HepG2 (cell line): ENCODE measurements around the gene LAMA5. TPM values are rescaled to one million over a fixed set of nuclear protein-coding genes. Genes with fewer than 3 reads are reported as not detected.
A peak's percentile ranks its signal among the peaks of the same experiment; 100 is the strongest.

Experiments used
- AFF4 ChIP-seq: sonication (generic); formaldehyde crosslinking; IDR thresholded peaks from 2 replicates; pipeline ENCODE4 v1.4.0; 2020; ENCODE audit warnings: missing genetic modification reagents
- ARID2 ChIP-seq: sonication (generic); formaldehyde crosslinking; IDR thresholded peaks from 2 replicates; pipeline ENCODE4 v1.8.1; 2022; ENCODE audit warnings: mild to moderate bottlenecking, missing genetic modification reagents, borderline replicate concordance
- DNMT1 ChIP-seq: sonication (generic); formaldehyde crosslinking; IDR thresholded peaks from 2 replicates; pipeline ENCODE4 v1.5.1; 2020; ENCODE audit warnings: mild to moderate bottlenecking, missing genetic modification reagents
- E2F5 ChIP-seq: sonication (generic); formaldehyde crosslinking; conservative IDR thresholded peaks from 2 replicates; pipeline ENCODE4 v1.4.0; 2020; ENCODE audit warnings: missing genetic modification reagents
- EED ChIP-seq: sonication (generic); formaldehyde crosslinking; IDR thresholded peaks from 2 replicates; pipeline ENCODE4 v1.5.0; 2020; ENCODE audit warnings: mild to moderate bottlenecking, missing genetic modification reagents
- FOXA1 ChIP-seq, 2 experiments: fragments of 450-650 bp in 1 of 2; sonication (generic) in 1 of 2; formaldehyde crosslinking in 1 of 2; IDR thresholded peaks; 2 replicates each; pipeline versions ENCODE4 v1.4.0 to v1.6.1; 2016 to 2020; ENCODE audit warnings: missing genetic modification reagents in 1 of 2
- HNF4A ChIP-seq: sonication (generic); formaldehyde crosslinking; IDR thresholded peaks from 2 replicates; pipeline ENCODE4 v1.4.0; 2020; ENCODE audit warnings: missing genetic modification reagents
- HOMEZ ChIP-seq: IDR thresholded peaks from 2 replicates; pipeline ENCODE4 v1.6.1; 2016; ENCODE audit warnings: low read depth
- IRF9 ChIP-seq: sonication (generic); formaldehyde crosslinking; IDR thresholded peaks from 2 replicates; pipeline ENCODE4 v1.8.0; 2022; ENCODE audit warnings: missing genetic modification reagents, mild to moderate bottlenecking, borderline replicate concordance
- ISX ChIP-seq: sonication (generic); formaldehyde crosslinking; conservative IDR thresholded peaks from 2 replicates; pipeline ENCODE4 v1.5.0; 2020; ENCODE audit warnings: missing genetic modification reagents
- RFX1 ChIP-seq: fragments of 450-650 bp; IDR thresholded peaks from 2 replicates; pipeline ENCODE4 v1.6.1; 2017
- SALL2 ChIP-seq: sonication (generic); formaldehyde crosslinking; IDR thresholded peaks from 2 replicates; pipeline ENCODE4 v1.8.1; 2023; ENCODE audit warnings: mild to moderate bottlenecking, missing genetic modification reagents, inconsistent platforms
- ZBTB34 ChIP-seq: sonication (generic); formaldehyde crosslinking; IDR thresholded peaks from 2 replicates; pipeline ENCODE4 v1.8.0; 2022; ENCODE audit warnings: mild to moderate bottlenecking, missing genetic modification reagents
- ZNF382 ChIP-seq: sonication (generic); formaldehyde crosslinking; IDR thresholded peaks from 2 replicates; pipeline ENCODE4 v1.5.0; 2020; ENCODE audit warnings: missing genetic modification reagents, mild to moderate bottlenecking, borderline replicate concordance
- ZNF687 ChIP-seq: sonication (generic); formaldehyde crosslinking; IDR thresholded peaks from 2 replicates; pipeline ENCODE4 v1.5.1; 2020; ENCODE audit warnings: mild to moderate bottlenecking, missing genetic modification reagents, moderate library complexity
- polyA plus RNA-seq, 8 experiments: library from polyadenylated mRNA; depleted of rRNA in 3 of 8; stranded (reverse) in 7 of 8; unstranded in 1 of 8; fragments of >200 nt; fragmentation: Illumina TruSeq in 4 of 8; extraction: Trizol in 4 of 8; gene quantifications; 2 replicates each; pipeline versions ENCODE4 v1.2.1 to v1.2.3, GENCODE V29; 2011 to 2016; ENCODE audit warnings: low read depth in 4 of 8, missing spikeins in 1 of 8, mixed read lengths in 1 of 8; ENCODE audit not compliant: insufficient read depth in 1 of 8
- total RNA-seq, 5 experiments: library from RNA; depleted of rRNA; stranded (reverse); fragments of >200 nt; fragmentation: Illumina TruSeq; extraction: Trizol; gene quantifications; 2 replicates each; pipeline ENCODE4 v1.2.3, GENCODE V29; 2016; ENCODE audit warnings: low read depth in 1 of 5

Gene LAMA5
- total and polyA plus RNA-seq, 2 of the 13 experiments (the other 11 are each of a cell fraction or from before 2014, with no cell fraction given), result 21.0 to 44.7 TPM

- no peak for TF ChIP-seq E2F5 (CRISPR knock-in tag)
- peak; percentile 41; the same call in 1 of the 2 replicates for TF ChIP-seq HNF4A (CRISPR knock-in tag)
- no peak for TF ChIP-seq RFX1
- no peak for TF ChIP-seq ZNF382 (CRISPR knock-in tag)
- TF ChIP-seq AFF4 (CRISPR knock-in tag), result no peak
- TF ChIP-seq DNMT1 (CRISPR knock-in tag), result peak; percentile 74; the same call in 1 of the 2 replicates
- 0 out of 2 replicates have a peak, but pooled peaks have one; percentile 48 for TF ChIP-seq IRF9 (CRISPR knock-in tag)
- no peak for TF ChIP-seq SALL2 (CRISPR knock-in tag)
- TF ChIP-seq ZNF687 (CRISPR knock-in tag), result peak; percentile 33; the same call in 1 of the 2 replicates
- 0 out of 2 replicates have a peak, but pooled peaks have one; percentile 44 for TF ChIP-seq ZBTB34 (CRISPR knock-in tag)
- TF ChIP-seq ARID2 (CRISPR knock-in tag), result 0 out of 2 replicates have a peak, but pooled peaks have one; percentile 54
- no peak for TF ChIP-seq ISX (CRISPR knock-in tag)
- no peak for TF ChIP-seq HOMEZ (CRISPR knock-in tag)
- TF ChIP-seq EED (CRISPR knock-in tag), result peak; percentile 52; the same call in 1 of the 2 replicates
- no peak for TF ChIP-seq FOXA1 (IDR thresholded peaks at IDR 0.05)
- TF ChIP-seq FOXA1 (CRISPR knock-in tag; IDR thresholded peaks at IDR 0.05), result no peak
These were observed 58.9 kb downstream of the LAMA5 start (continued) for GRCh38 chr20:62308102-62308822.
